GM12878 (cell line): Measurements from ENCODE around the gene SHF. TPM values are rescaled to one million over a fixed set of nuclear protein-coding genes. Genes with fewer than 3 reads are reported as not detected.

Source experiments
- ATAC-seq: fragments of 200-7000 bp; cut with Tn5 transposase; 3 replicates; pipeline ENCODE4 v1.9.1; 2020; ENCODE audit warnings: mild to moderate bottlenecking, moderate library complexity
- BruUV-seq: library from RNA; stranded (reverse); fragments of 400-500 nt; replicated peaks from 2 replicates; lab custom pipeline; 2021; lab: Mats Ljungman, UMichigan
- CTCF ChIA-PET: fragments of 300-600 bp; sonication (Branson Sonifier 250); formaldehyde crosslinking; extraction: SDS; loops from one replicate; lab custom pipeline; 2021; ENCODE audit warnings: inconsistent platforms; lab: Yijun Ruan, JAX
- POLR2A ChIA-PET: fragments of 350-600 bp; formaldehyde crosslinking; extraction: SDS; loops from one replicate; lab custom pipeline; 2021; ENCODE audit warnings: inconsistent platforms; lab: Charles Lee
- RAD21 ChIA-PET: fragments of 300-600 bp; sonication (Branson Sonifier 250); formaldehyde crosslinking; loops from one replicate; lab custom pipeline; 2023; ENCODE audit warnings: antibody characterized with exemption; ENCODE audit not compliant: unreplicated experiment; lab: Charles Lee
- SMC1A ChIA-PET: fragments of 300-600 bp; sonication (Branson Sonifier 250); formaldehyde crosslinking; loops from one replicate; lab custom pipeline; 2023; ENCODE audit not compliant: unreplicated experiment, uncharacterized antibody; lab: Charles Lee
- DNase-seq: peaks from one replicate; pipeline ENCODE4 v3.0.0-alpha.2; 2011; ENCODE audit warnings: low read depth, low spot score
- FAIRE-seq: peaks from 3 replicates; lab custom pipeline; 2011; peaks lifted over from hg19 to GRCh38; lab: Jason Lieb, UNC
- H2AFZ ChIP-seq: 2 replicates; pipeline ENCODE4 v1.6.0; 2011; ENCODE audit warnings: low read depth, low read length, control low read depth; ENCODE audit not compliant: control insufficient read depth
- H3K27ac ChIP-seq: 2 replicates; pipeline ENCODE4 v1.5.1; 2011; ENCODE audit warnings: control low read depth; ENCODE audit not compliant: control insufficient read depth, insufficient read depth
- H3K27me3 ChIP-seq, 2 experiments: replicated peaks in 1 of 2; 2 replicates each; pipeline versions ENCODE4 v1.6.0 to v1.6.1; 2011; ENCODE audit warnings: low read length in 1 of 2; ENCODE audit not compliant: control insufficient read depth in 2 of 2, insufficient read depth in 2 of 2
- H3K36me3 ChIP-seq, 2 experiments: 2 replicates each; pipeline ENCODE4 v1.5.1; 2011; ENCODE audit warnings: low read length in 1 of 2; ENCODE audit not compliant: control insufficient read depth in 2 of 2, insufficient read depth in 2 of 2
- H3K4me1 ChIP-seq: 2 replicates; pipeline ENCODE4 v1.6.1; 2011; ENCODE audit warnings: mild to moderate bottlenecking, low read length, moderate library complexity, mixed read lengths; ENCODE audit not compliant: control insufficient read depth, insufficient read depth
- H3K4me2 ChIP-seq: 2 replicates; pipeline ENCODE4 v1.6.0; 2011; ENCODE audit warnings: control low read depth; ENCODE audit not compliant: control insufficient read depth, insufficient read depth
- H3K4me3 ChIP-seq: fragments of 200-600 bp; sonication (generic); 2 replicates; pipeline ENCODE4 v1.5.1; 2016
- H3K79me2 ChIP-seq: 2 replicates; pipeline ENCODE4 v1.6.0; 2011; ENCODE audit warnings: low read length; ENCODE audit not compliant: control insufficient read depth, insufficient read depth
- H3K9ac ChIP-seq: 2 replicates; pipeline ENCODE4 v1.8.0; 2011; ENCODE audit warnings: low read length, control low read depth, mixed read lengths; ENCODE audit not compliant: control insufficient read depth, insufficient read depth
- H3K9me3 ChIP-seq: replicated peaks from 3 replicates; pipeline ENCODE4 v1.5.1; 2011; ENCODE audit warnings: mild to moderate bottlenecking, low read length; ENCODE audit not compliant: control insufficient read depth, insufficient read depth
- H4K20me1 ChIP-seq: 2 replicates; pipeline ENCODE4 v1.6.0; 2011; ENCODE audit not compliant: control insufficient read depth, insufficient read depth
- SMAD5 ChIP-seq: IDR thresholded peaks from 2 replicates; pipeline ENCODE4 v1.6.1; 2016; ENCODE audit warnings: antibody characterized with exemption, low read depth
- YBX1 ChIP-seq: fragments of 450-650 bp; IDR thresholded peaks from 2 replicates; pipeline ENCODE4 v1.6.1; 2016; ENCODE audit warnings: antibody characterized with exemption
- ZNF207 ChIP-seq: fragments of 450-650 bp; IDR thresholded peaks from 2 replicates; pipeline ENCODE4 v1.6.1; 2014; ENCODE audit warnings: antibody characterized with exemption, mild to moderate bottlenecking, borderline replicate concordance
- WGBS: methylation state at CpG from one replicate; pipeline ENCODE4 v1.1.6; 2016; ENCODE audit warnings: low lambda C conversion rate; ENCODE audit not compliant: insufficient replicate concordance, insufficient coverage; ENCODE audit errors: missing lambda C conversion rate; 5-methylcytosine and 5-hydroxymethylcytosine counted together
- in situ Hi-C: fragments of 300-500 bp; cut with MboI; formaldehyde crosslinking; loops from 9 replicates; pipeline ENCODE4 v1.14.3; 2018; ENCODE audit warnings: mixed read lengths
- intact Hi-C: fragments of 100-400 bp; cut with micrococcal nuclease; formaldehyde crosslinking; loops from one replicate; pipeline ENCODE4 v1.14.2; 2022; ENCODE audit not compliant: unreplicated experiment
- polyA plus RNA-seq, 11 experiments: library from polyadenylated mRNA; depleted of rRNA in 4 of 11; unstranded in 6 of 11; stranded (reverse) in 5 of 11; fragments of >200 nt; fragmentation: Nextera tagmentation in 4 of 11; fragmentation: Illumina TruSeq in 1 of 11; extraction: Ambion mirVana in 4 of 11; extraction: Trizol in 1 of 11; gene quantifications; 1 replicate in 1 of 11; 2 replicates in 10 of 11; pipeline versions ENCODE4 v1.2.1 to v1.2.3, GENCODE V29; 2011 to 2016; ENCODE audit warnings: inconsistent platforms in 2 of 11, missing spikeins in 2 of 11, low read depth in 1 of 11
- total RNA-seq, 4 experiments: library from RNA; depleted of rRNA in 3 of 4; stranded (reverse); fragments of >200 nt in 3 of 4; fragmentation: Illumina TruSeq in 1 of 4; extraction: Trizol in 1 of 4; gene quantifications; 2 replicates each; pipeline versions ENCODE4 v1.2.1 to v1.2.3, GENCODE V29; 2013 to 2021

SHF gene
- total and polyA plus RNA-seq, 10 of the 15 experiments (the other 5 are each of a cell fraction or from before 2014, with no cell fraction given): 0.04 to 5.7 (median 1.0) TPM; not detected in 1

DNA sequence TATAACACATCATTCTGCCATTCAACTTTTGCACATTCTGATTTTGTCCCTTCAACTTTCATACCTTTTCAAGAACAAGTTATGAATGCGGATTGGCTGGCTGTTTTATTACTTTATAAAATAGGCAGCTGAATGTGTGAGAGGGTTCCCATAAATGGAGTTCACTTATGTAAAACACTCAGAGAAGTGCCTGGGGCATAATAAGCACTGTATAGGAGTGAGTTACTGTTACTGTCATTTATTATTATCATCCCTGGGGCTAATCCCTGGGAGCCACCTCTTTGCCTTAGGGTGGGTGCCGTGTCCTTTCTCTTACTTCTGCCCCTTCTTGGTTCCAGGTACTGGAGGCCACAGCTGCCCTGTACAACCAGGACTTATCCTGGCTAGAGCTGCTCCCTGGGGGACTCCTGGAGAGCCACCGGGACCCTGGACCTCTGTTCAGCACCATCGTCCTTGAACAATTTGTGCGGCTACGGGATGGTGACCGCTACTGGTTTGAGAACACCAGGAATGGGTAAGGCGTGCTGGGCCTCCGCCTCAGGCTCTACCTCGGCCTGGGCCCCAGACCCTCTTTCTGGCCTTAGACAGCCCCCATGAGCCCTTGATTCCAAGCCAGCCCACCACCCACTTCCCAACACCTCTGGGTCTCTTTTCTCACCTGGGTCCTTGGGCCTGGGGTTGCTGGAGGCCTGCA is 47.1 kb downstream of the SHF start:
- no peak for ATAC-seq
- ChIA-PET CTCF (interaction anchor here (0.7 to 1.9 kb wide), 8 partner anchors 9 to 28 kb away, joined by 3 to 6 read pairs (median 4); no protein-coding TSS in a partner anchor), RAD21 (no interaction called here), SMC1A (no interaction called here), POLR2A (no interaction called here)
- Histone ChIP-seq H3K27me3 (peaks cover 0 to 2% of the 10 kb centered on the region in 2 experiments; a peak in 1 of 4 replicates), H4K20me1 (no peaks in the 10 kb centered on the region), H3K36me3 (no peaks in the 10 kb centered on the region), H2AFZ (no peak overlapping the region), H3K79me2 (no peaks in the 10 kb centered on the region), H3K9ac (no peak overlapping the region), H3K4me3 (no peak overlapping the region), H3K4me2 (no peak overlapping the region), H3K27ac (no peak overlapping the region), H3K4me1 (no peaks in the 10 kb centered on the region), H3K9me3 (no peaks in the 10 kb centered on the region)
- WGBS: 62% methylated on average over 5 of the region's 10 CpGs
- in situ Hi-C loops: no loop called here
- FAIRE-seq: no peak
- intact Hi-C loops: no loop called here
- DNase-seq: no peak
- no TSS peak for BruUV-seq
- TF ChIP-seq YBX1 (no peak), SMAD5 (no peak)

DNA sequence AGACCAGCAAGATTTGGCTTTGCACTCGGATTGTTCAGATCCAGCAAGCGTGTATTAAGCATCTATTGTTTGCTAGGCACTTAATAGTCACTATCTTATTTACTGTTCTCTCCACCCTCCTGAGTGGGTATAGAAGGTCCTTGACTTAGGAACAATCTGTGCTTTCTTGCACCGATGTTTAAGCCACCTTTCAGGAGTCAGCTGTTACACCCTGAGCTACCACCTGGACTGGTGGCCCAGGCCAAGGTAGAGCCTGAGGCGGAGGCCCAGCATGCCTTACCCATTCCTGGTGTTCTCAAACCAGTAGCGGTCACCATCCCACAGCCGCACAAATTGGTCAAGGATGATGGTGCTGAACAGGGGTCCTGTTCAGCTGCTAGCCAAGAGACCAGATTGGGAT is 48.0 kb downstream of the SHF start:
- in situ Hi-C loops: no loop called here
- intact Hi-C loops: no loop called here
- Histone ChIP-seq H3K4me1 (no peaks in the 10 kb centered on the region), H3K4me3 (no peak overlapping the region), H2AFZ (no peak overlapping the region), H3K36me3 (no peaks in the 10 kb centered on the region), H3K4me2 (no peak overlapping the region)
- no TSS peak for BruUV-seq
- TF ChIP-seq ZNF207: no peak
- TF ChIP-seq, all 136 proteins: peak for 0
- ChIA-PET CTCF (interaction anchor here (0.7 to 1.9 kb wide), 3 partner anchors 10 to 29 kb away, joined by 3 to 6 read pairs (median 4); no protein-coding TSS in a partner anchor), SMC1A (no interaction called here), POLR2A (no interaction called here), RAD21 (no interaction called here)
- 69% methylated on average over 6 of the region's 6 CpGs for WGBS
- Histone ChIP-seq H3K27ac (no peak overlapping the region), H3K27me3 (peaks cover 0 to 2% of the 10 kb centered on the region in 2 experiments; a peak in 1 of 4 replicates), H3K9me3 (no peaks in the 10 kb centered on the region), H4K20me1 (no peaks in the 10 kb centered on the region), H3K9ac (no peak overlapping the region), H3K79me2 (no peaks in the 10 kb centered on the region)
- no peak for FAIRE-seq
- no peak for ATAC-seq
- no peak for DNase-seq
